ENCODE measurements around the gene ERLIN1. TPM values are rescaled to one million over a fixed set of nuclear protein-coding genes. Genes with fewer than 3 reads are reported as not detected.

The ERLIN1 gene
- total RNA-seq, 1 experiment from 2014 or later, result 15.1 TPM

- H3K4me2 ChIP-seq (ENCODE audit: low read length), result peak overlapping the region; percentile 92
- no peak overlapping the region for H3K27ac ChIP-seq (ENCODE audit: low read length)
- peak overlapping the region; percentile 91 for H2AFZ ChIP-seq (ENCODE audit: low read length)
- intact Hi-C loops (cut with micrococcal nuclease), result no loop called here
- ChIA-PET POLR2A (ENCODE audit: unreplicated experiment) (no interaction called here), CTCF (no interaction called here)
- peaks cover 4% of the 10 kb centered on the region; the same call in 1 of the 2 replicates for H4K20me1 ChIP-seq (ENCODE audit: low read length)
- H3K9ac ChIP-seq (ENCODE audit: low read length), result peak overlapping the region; percentile 93
- peaks cover 4% of the 10 kb centered on the region; the same call in 1 of the 2 replicates for H3K36me3 ChIP-seq (ENCODE audit: low read depth, low read length)
- TF ChIP-seq EZH2phosphoT487 (IDR thresholded peaks at IDR 0.05; ENCODE audit: borderline replicate concordance, low read length) (no peak), CTCF (conservative IDR thresholded peaks at IDR 0.05; ENCODE audit: low read depth, low read length) (no peak)
- H3K9me3 ChIP-seq (ENCODE audit: low read length), result no peaks in the 10 kb centered on the region
- H3K4me1 ChIP-seq (ENCODE audit: insufficient read depth, low read length), result 0 out of 2 replicates have a peak, but pooled peaks cover 3% of the 10 kb centered on the region
- DNase-seq, result no peak
- TSS peak; percentile 87 for BruUV-seq (replicated peaks)
- peaks cover 34% of the 10 kb centered on the region for H3K79me2 ChIP-seq (ENCODE audit: low read length)
- peak overlapping the region; percentile 98 for H3K4me3 ChIP-seq (ENCODE audit: low read length)
- no peaks in the 10 kb centered on the region for H3K9me2 ChIP-seq (replicated peaks; ENCODE audit: low read length)
- no peaks in the 10 kb centered on the region for H3K27me3 ChIP-seq (ENCODE audit: low read length)
- no peaks in the 10 kb centered on the region for H3F3A ChIP-seq (ENCODE audit: low read length, unreplicated experiment)
- no peak for ATAC-seq
Observed at GRCh38 chr10:100229819-100230422, 44.1 kb upstream of the ERLIN1 start.

GRCh38 chr10:100223879-100224278, 38.0 kb upstream of the ERLIN1 start:
- no TSS peak for BruUV-seq (replicated peaks)
- H4K20me1 ChIP-seq (ENCODE audit: low read length), result peaks cover 4% of the 10 kb centered on the region; the same call in 1 of the 2 replicates
- no peaks in the 10 kb centered on the region for H3K4me1 ChIP-seq (ENCODE audit: insufficient read depth, low read length)
- TF ChIP-seq CTCF (conservative IDR thresholded peaks at IDR 0.05; ENCODE audit: low read depth, low read length) (no peak), EZH2phosphoT487 (IDR thresholded peaks at IDR 0.05; ENCODE audit: borderline replicate concordance, low read length) (no peak), EZH2 (IDR thresholded peaks at IDR 0.05; ENCODE audit: low read length, unreplicated experiment) (no peak)
- H3K4me2 ChIP-seq (ENCODE audit: low read length), result no peak overlapping the region
- no peak overlapping the region for H3K4me3 ChIP-seq (ENCODE audit: low read length)
- H3K9ac ChIP-seq (ENCODE audit: low read length), result no peak overlapping the region
- no peaks in the 10 kb centered on the region for H3F3A ChIP-seq (ENCODE audit: low read length, unreplicated experiment)
- no peak for DNase-seq
- ChIA-PET POLR2A (ENCODE audit: unreplicated experiment) (no interaction called here), CTCF (no interaction called here)
- H2AFZ ChIP-seq (ENCODE audit: low read length), result no peak overlapping the region
- ATAC-seq, result no peak
- H3K27me3 ChIP-seq (ENCODE audit: low read length), result no peaks in the 10 kb centered on the region
- no peak overlapping the region for H3K27ac ChIP-seq (ENCODE audit: low read length)
- H3K9me3 ChIP-seq (ENCODE audit: low read length), result no peaks in the 10 kb centered on the region
- intact Hi-C loops (cut with micrococcal nuclease), result no loop called here
- H3K36me3 ChIP-seq (ENCODE audit: low read depth, low read length), result peaks cover 19% of the 10 kb centered on the region; the same call in 1 of the 2 replicates
- no peaks in the 10 kb centered on the region for H3K9me2 ChIP-seq (replicated peaks; ENCODE audit: low read length)
- H3K79me2 ChIP-seq (ENCODE audit: low read length), result peaks cover 29% of the 10 kb centered on the region

GRCh38 chr10:100222529-100222928, 36.7 kb upstream of the ERLIN1 start:
- Histone ChIP-seq H3F3A (ENCODE audit: low read length, unreplicated experiment) (no peaks in the 10 kb centered on the region), H3K27me3 (ENCODE audit: low read length) (no peaks in the 10 kb centered on the region), H3K9me2 (replicated peaks; ENCODE audit: low read length) (no peaks in the 10 kb centered on the region), H3K4me2 (ENCODE audit: low read length) (no peak overlapping the region), H3K4me1 (ENCODE audit: insufficient read depth, low read length) (no peaks in the 10 kb centered on the region), H3K9me3 (ENCODE audit: low read length) (no peaks in the 10 kb centered on the region), H3K79me2 (ENCODE audit: low read length) (peaks cover 16% of the 10 kb centered on the region), H3K27ac (ENCODE audit: low read length) (no peak overlapping the region), H2AFZ (ENCODE audit: low read length) (no peak overlapping the region), H4K20me1 (ENCODE audit: low read length) (peaks cover 4% of the 10 kb centered on the region; the same call in 1 of the 2 replicates), H3K36me3 (ENCODE audit: low read depth, low read length) (peaks cover 19% of the 10 kb centered on the region; the same call in 1 of the 2 replicates), H3K9ac (ENCODE audit: low read length) (no peak overlapping the region), H3K4me3 (ENCODE audit: low read length) (no peak overlapping the region)
- ChIA-PET POLR2A (ENCODE audit: unreplicated experiment) (no interaction called here), CTCF (no interaction called here)
- ATAC-seq, result no peak
- TF ChIP-seq EZH2phosphoT487 (IDR thresholded peaks at IDR 0.05; ENCODE audit: borderline replicate concordance, low read length) (no peak), EZH2 (IDR thresholded peaks at IDR 0.05; ENCODE audit: low read length, unreplicated experiment) (no peak), CTCF (conservative IDR thresholded peaks at IDR 0.05; ENCODE audit: low read depth, low read length) (no peak)
- no TSS peak for BruUV-seq (replicated peaks)
- intact Hi-C loops (cut with micrococcal nuclease), result no loop called here
- DNase-seq, result no peak
